Adrenal gland (tissue), 5 donors: ENCODE measurements around the gene CBS.

Experiments
- CTCF ChIP-seq, 6 experiments: fragments of 450-650 bp in 4 of 6; fragments of 200-600 bp in 2 of 6; sonication (generic) in 1 of 6; IDR thresholded peaks; 1 replicate in 5 of 6; 2 replicates in 1 of 6; pipeline versions ENCODE4 v1.5.1 to v1.8.0; 2016 to 2021; ENCODE audit warnings: antibody characterized with exemption in 6 of 6, mild to moderate bottlenecking in 2 of 6, moderate library complexity in 1 of 6
- POLR2A ChIP-seq, 2 donors: fragments of 450-650 bp; IDR thresholded peaks; one replicate each; pipeline ENCODE4 v1.6.1; 2017; ENCODE audit warnings: antibody characterized with exemption in 2 of 2, mild to moderate bottlenecking in 2 of 2, moderate library complexity in 1 of 2
- donor health status: DM: no; HTN: no; CAD: no.

GRCh38 chr21:43021191-43021590, 54.4 kb downstream of the CBS start:
- TF ChIP-seq CTCF (IDR thresholded peaks at IDR 0.05) = no peak
- TF ChIP-seq POLR2A (IDR thresholded peaks at IDR 0.05) = no peak
